Thyroid gland (tissue), 4 donors: ENCODE results near the gene ST6GALNAC5.

Experiments used
- POLR2A ChIP-seq, 2 donors: fragments of 450-650 bp; IDR thresholded peaks; one replicate each; pipeline ENCODE4 v1.6.1; 2017; ENCODE audit warnings: antibody characterized with exemption in 2 of 2, mild to moderate bottlenecking in 2 of 2, moderate library complexity in 1 of 2
- TF ChIP-seq, protein P1 (sequence below), 6 experiments: fragments of 200-600 bp in 3 of 6; fragments of 450-650 bp in 3 of 6; sonication (generic) in 3 of 6; IDR thresholded peaks; one replicate each; pipeline ENCODE4 v1.5.1; 2016 to 2019; ENCODE audit warnings: antibody characterized with exemption in 6 of 6, mild to moderate bottlenecking in 2 of 6, inconsistent platforms in 1 of 6, moderate library complexity in 1 of 6

DNA sequence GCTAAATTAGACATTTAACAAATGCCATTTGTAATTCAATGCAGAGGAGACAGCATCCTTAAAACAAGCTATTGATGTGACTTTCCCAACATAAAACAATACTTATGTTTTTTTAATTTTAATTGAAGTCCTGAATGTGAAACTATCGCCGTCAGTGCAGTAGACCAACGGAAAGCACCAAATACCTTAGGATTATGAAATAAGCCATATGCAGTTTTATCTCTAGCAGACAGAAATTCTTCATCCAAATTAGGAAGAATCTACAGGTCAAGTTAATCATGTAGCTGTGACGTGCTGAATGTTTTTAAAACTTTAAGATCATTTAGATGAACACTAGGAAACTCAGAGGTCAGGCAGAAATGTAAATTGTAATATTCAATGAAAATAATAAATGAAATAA is 714 bp upstream of the ST6GALNAC5 start:
- TF ChIP-seq, protein P1, sequence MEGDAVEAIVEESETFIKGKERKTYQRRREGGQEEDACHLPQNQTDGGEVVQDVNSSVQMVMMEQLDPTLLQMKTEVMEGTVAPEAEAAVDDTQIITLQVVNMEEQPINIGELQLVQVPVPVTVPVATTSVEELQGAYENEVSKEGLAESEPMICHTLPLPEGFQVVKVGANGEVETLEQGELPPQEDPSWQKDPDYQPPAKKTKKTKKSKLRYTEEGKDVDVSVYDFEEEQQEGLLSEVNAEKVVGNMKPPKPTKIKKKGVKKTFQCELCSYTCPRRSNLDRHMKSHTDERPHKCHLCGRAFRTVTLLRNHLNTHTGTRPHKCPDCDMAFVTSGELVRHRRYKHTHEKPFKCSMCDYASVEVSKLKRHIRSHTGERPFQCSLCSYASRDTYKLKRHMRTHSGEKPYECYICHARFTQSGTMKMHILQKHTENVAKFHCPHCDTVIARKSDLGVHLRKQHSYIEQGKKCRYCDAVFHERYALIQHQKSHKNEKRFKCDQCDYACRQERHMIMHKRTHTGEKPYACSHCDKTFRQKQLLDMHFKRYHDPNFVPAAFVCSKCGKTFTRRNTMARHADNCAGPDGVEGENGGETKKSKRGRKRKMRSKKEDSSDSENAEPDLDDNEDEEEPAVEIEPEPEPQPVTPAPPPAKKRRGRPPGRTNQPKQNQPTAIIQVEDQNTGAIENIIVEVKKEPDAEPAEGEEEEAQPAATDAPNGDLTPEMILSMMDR (IDR thresholded peaks at IDR 0.05), result no peak
- no peak for TF ChIP-seq POLR2A (IDR thresholded peaks at IDR 0.05)
